Measurements from ENCODE around the gene FAM170A. TPM values are rescaled to one million over a fixed set of nuclear protein-coding genes. Genes with fewer than 3 reads are reported as not detected.

The FAM170A gene
- total RNA-seq, 1 experiment from 2014 or later = not detected

- Histone ChIP-seq H3K27me3 (ENCODE audit: control insufficient read depth, insufficient read depth, low read length) (no peaks in the 10 kb centered on the region), H3K4me3 (ENCODE audit: insufficient read depth, low read depth, low read length) (no peak overlapping the region), H3K36me3 (replicated peaks; ENCODE audit: control insufficient read depth, insufficient read depth, low read length) (no peaks in the 10 kb centered on the region)
- no peak for DNase-seq
Measured at GRCh38 chr5:119680080-119680479, 50.7 kb downstream of the FAM170A start.

- no peak for DNase-seq
- Histone ChIP-seq H3K4me3 (ENCODE audit: insufficient read depth, low read depth, low read length) (no peak overlapping the region), H3K36me3 (replicated peaks; ENCODE audit: control insufficient read depth, insufficient read depth, low read length) (no peaks in the 10 kb centered on the region), H3K27me3 (ENCODE audit: control insufficient read depth, insufficient read depth, low read length) (no peaks in the 10 kb centered on the region)
Measured at GRCh38 chr5:119681734-119682133, 52.4 kb downstream of the FAM170A start.

GRCh38 chr5:119682372-119682771 is 53.0 kb downstream of the FAM170A start:
- no peaks in the 10 kb centered on the region for H3K36me3 ChIP-seq (replicated peaks; ENCODE audit: control insufficient read depth, insufficient read depth, low read length)
- no peak overlapping the region for H3K4me3 ChIP-seq (ENCODE audit: insufficient read depth, low read depth, low read length)
- DNase-seq = no peak
- no peaks in the 10 kb centered on the region for H3K27me3 ChIP-seq (ENCODE audit: control insufficient read depth, insufficient read depth, low read length)

Other genes starting within 250 kb of the FAM170A start
- gene HSD17B4, start 177.1 kb upstream of the FAM170A start, total RNA-seq (2014; rRNA removed; shearing (Covaris generic)) = 339 and 409 TPM in 2 replicates

All from H7 (cell line).